ENCODE results near the gene MDGA2.

DNA sequence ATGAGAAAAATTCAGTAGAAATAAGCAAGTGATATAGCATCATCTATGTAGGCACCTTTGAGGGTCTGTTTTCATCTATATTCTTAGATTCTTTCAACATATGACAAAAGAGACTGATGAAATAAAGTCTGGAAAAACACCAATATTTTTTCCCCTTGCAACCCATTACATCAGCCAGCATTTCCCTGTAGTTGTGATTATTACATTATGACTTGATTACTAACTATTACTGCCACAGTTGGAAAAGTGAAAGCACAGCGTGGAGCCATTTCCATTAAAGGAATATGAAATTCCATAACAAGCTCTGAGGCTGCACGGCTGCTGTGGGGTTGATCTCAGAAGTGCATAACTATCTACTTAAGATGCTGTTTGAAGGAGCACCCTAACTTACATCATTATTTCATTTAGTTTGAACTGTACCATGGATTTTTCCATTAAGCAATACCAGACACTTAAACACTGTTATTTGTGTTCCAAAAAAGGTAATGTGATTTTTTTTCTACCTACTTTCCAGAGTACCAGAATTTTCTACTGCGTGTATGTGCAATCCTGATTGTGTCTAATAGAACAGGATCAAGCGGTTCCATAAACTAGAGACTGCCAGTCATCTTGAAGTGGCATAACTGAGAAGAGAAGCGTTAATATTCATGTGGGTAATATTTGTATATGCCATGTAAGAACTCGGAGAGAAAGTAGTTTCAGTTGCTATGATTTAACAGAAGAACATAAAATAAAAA lies 405.5 kb downstream of the MDGA2 start:
- no peak for TF ChIP-seq CTCF (IDR thresholded peaks at IDR 0.05)
- no peak for TF ChIP-seq ZFX (IDR thresholded peaks at IDR 0.05; ENCODE audit: borderline replicate concordance)
